Stimulated activated CD8-positive, alpha-beta memory T cell treated with anti-CD3 and anti-CD28 coated beads, Interleukin-15, amount 100 ng/mL, for 4 hours (primary cell): Measurements from ENCODE around the gene CTDSP1.

Source experiments
- DNase-seq, 2 donors: peaks; one replicate each; pipeline ENCODE4 v3.0.0-alpha.2; 2020; ENCODE audit warnings: low read depth in 2 of 2

The CTDSP1 gene

DNA sequence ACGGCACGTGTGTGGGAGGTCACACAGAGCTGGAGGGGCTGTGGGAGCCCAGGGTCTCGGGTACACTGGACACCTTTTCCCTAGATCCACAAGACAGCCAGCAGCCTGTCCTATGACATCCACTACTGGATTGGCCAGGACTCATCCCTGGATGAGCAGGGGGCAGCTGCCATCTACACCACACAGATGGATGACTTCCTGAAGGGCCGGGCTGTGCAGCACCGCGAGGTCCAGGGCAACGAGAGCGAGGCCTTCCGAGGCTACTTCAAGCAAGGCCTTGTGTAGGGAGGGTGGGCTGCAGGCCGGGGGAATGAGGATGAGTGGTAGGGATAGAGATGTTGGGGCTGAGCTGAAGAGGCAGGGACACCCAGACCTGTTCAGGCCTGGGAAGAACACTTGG is 25.9 kb downstream of the CTDSP1 start:
- no peak for DNase-seq

DNA sequence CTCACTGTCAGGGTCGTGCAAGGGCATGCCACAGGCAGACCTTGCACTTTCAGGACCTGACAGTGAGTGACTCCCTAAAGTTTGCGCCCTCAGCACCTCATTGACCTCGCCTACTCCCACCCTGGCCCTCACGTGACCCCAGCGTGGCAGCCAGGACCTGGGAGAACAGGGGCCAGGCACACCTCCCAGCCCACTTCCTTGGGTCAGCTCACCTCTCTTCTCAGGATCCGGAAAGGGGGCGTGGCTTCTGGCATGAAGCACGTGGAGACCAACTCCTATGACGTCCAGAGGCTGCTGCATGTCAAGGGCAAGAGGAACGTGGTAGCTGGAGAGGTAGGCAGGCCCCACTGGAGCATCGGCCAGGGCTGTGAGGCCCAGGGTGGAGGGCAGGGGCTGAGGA is 28.1 kb downstream of the CTDSP1 start:
- DNase-seq, result no peak

DNA sequence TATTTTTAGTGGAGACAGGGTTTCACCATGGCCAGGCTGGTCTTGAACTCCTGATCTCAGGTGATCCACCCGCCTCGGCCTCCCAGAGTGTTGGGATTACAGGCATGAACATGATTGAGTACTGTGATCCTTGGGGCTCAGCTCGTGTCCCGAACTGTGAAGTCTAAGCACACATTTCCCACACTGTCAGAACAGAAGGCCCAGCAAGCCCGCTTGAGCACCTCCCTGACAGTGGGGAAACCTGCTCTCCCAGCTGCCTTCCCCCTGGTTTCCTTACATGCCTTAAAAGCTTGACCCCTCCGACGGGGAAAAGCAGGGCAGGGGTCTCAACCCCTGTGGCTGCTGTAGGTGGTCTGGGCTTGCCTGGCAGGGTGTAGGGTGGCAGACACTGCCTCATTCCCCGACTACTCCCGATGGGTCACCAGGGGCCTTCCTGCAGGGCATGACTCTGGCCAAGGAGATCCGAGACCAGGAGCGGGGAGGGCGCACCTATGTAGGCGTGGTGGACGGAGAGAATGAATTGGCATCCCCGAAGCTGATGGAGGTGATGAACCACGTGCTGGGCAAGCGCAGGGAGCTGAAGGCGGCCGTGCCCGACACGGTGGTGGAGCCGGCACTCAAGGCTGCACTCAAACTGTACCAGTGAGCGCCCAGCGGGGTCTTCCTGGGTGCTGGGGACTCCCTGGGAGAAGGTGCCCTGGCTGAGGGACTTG is 29.3 kb downstream of the CTDSP1 start:
- DNase-seq, result no peak

DNA sequence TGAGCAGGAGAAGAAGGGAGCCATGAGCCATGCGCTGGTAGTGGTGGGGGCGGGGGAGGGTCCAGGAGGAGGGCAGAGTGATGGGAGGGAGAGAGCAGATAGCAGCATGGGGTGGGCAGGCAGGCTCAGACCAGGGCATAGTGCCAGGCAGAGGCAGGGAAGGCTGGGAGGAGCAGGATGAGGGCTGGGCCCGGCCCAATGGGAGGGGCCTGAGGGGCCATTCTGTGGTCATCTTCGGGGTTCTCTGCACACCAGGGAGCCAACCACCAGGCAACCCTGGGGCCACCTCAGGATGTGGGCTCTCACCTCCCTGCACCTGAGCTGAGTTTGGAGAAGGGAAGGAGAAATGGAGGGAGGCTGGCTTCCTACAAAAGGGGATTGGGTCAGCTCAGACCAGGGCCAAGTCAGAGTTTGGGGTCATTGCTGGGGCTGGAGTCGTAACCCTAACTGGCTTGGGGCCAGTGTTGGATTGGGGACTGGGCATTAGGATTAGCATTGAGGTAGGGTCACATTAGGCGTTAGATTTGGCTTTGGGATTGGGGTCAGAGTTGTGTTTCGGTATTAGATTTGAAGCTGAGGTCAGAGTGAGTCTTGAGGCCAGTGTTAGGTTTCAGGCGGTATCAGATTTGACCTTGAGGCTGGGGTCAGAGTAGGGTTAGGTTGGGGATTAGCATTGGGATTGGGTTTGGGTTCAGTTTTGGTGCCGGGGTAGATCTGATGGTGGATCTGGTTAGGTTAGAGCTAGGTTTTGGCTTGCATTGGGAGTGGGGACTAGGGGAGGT is 30.4 kb downstream of the CTDSP1 start:
- no peak for DNase-seq

GRCh38 chr2:218430721-218431120 is 31.1 kb downstream of the CTDSP1 start:
- DNase-seq, result no peak

DNA sequence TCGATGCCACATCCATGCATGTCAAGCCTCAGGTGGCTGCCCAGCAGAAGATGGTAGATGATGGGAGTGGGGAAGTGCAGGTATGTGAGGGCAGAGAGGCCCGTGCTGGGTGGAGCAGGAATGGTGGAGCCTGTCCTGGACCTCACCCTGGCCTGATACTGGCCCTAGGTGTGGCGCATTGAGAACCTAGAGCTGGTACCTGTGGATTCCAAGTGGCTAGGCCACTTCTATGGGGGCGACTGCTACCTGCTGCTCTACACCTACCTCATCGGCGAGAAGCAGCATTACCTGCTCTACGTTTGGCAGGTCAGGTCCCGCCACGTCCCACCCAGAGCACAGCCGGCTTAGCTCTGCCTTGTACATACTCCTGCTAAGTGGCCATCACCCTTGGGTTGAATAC is 32.2 kb downstream of the CTDSP1 start:
- no peak for DNase-seq

DNA sequence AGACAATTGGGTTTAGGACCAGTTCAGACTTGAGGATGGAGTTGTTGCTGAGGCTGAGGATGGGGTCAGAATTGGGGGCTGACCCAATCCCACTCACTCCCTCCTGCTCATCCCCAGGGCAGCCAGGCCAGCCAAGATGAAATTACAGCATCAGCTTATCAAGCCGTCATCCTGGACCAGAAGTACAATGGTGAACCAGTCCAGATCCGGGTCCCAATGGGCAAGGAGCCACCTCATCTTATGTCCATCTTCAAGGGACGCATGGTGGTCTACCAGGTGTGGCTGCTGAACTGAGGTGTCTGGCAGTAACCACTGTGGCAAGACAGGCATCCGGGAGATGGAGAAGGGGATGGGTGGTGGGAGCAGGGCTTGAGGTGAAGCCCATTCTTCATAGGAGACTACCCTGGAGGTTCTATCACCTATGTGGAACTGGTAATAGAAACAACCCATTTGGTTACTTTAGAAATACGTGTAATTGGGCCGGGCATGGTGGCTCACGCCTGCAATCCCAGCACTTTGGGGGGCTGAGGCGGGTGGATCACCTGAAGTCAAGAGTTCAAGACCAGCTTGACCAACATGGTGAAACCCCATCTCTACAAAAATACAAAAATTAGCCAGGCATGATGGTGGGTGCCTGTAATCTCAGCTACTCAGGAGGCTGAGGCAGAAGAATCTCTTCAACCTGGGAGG is 33.2 kb downstream of the CTDSP1 start:
- DNase-seq, result no peak

- DNase-seq, result no peak
Observed at GRCh38 chr2:218434456-218434855, 34.8 kb downstream of the CTDSP1 start.

DNA sequence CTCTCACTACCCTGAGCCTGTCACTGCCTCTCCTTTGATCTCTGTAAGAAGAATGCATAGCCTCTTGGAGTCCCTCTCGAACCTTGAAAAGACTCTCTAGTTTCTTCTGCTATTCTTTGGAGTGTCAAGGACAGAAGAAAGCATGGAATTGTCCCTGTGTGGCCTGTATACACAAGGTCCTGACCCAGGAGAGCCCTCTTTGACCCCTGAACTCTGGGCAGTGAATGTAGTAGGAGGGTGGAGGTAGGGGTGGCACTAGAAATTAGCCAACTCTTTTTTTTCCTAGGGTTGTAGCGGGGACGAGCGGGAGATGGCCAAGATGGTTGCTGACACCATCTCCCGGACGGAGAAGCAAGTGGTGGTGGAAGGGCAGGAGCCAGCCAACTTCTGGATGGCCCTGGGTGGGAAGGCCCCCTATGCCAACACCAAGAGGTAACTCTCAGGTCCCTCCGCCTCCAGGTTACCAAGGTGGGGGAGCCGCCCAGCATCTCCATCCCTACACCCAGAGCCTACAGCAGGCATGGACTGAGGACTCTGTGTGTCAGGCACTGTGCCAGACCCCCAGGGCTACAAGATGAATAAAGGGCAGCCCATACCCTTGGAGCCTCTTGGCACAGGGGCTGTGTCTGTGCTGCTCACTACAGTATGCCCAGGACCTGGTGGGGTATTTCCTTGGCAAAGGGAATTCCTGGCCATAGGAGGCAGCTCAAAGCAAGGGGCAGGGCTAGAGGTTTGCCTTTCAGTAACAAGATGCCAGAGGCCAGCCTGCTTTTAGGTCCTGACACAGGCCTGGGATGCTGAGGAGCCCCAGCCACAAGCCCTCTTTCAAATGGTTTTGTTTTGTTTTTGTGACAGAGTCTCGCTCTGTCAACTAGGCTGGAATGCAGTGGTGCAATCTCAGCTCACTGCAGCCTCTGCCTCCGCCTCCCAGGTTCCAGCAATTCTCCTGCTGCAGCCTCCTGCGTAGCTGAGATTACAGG is 35.6 kb downstream of the CTDSP1 start:
- DNase-seq, result no peak

DNA sequence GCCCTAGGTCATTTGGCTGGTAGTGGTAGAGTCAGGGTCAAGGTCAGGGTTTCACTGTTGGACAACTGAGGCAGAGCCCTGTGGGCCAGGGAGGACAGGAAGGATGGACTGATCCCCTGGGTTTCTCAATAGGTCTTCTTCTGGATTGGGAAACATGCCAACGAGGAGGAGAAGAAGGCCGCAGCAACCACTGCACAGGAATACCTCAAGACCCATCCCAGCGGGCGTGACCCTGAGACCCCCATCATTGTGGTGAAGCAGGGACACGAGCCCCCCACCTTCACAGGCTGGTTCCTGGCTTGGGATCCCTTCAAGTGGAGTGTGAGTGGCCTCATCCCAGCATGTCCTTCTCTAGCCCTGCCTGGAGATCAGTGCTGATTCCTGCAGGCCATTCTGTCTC is 37.3 kb downstream of the CTDSP1 start:
- no peak for DNase-seq

DNA sequence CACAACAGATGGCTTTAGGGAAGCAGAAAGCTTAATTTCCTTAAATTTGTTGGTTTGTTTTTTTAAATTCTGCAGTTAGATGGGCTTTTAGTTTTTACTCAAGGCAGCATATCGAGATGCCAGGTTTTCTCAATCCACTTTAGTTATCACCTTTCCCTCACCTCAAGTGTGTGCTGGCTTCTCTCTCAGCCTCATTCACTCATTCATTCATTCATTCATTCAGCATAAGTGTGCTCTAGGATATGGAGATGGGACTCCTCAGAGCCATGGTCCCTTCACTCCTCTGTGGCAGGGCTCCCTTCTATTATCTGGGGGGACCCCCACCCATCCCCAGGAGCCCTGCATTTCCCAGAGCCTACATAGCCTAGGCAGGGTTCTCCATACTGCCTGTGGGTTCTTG is 38.3 kb downstream of the CTDSP1 start:
- DNase-seq, result no peak

- no peak for DNase-seq
Observed at GRCh38 chr2:218438596-218438995, 38.9 kb downstream of the CTDSP1 start.

DNA sequence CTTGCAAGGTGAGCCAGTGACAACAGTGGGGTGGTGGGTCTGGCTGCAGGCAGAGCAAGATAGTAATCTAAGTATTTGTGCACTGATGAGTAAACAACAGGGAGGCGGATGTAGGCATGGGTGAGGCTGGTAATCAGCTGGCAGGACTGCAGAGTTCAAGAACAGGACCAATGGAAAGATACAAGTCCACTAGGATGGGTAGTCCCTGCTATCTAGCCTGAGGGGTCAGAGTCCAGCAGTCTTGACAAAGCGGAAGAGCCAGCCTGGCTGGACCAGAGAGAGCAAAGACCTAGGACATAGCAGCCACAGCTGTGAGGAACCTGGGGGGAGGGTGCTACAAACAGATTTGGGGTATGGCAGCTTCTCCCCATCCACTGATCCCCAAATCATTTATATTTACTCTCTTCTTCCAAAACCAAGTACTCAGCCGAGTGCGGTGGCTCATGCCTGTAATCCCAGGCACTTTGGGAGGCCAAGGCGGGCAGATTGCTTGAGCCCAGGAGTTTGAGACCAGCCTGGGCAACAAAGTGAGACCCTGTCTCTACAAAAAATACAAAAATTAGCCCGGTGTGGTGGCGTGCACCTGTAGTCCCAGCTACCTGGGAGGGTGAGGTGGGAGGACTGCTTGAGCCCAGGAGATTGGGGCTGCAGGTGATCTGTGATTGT is 45.2 kb downstream of the CTDSP1 start:
- DNase-seq, result no peak

GRCh38 chr2:218445602-218446001 is 45.9 kb downstream of the CTDSP1 start:
- DNase-seq, result no peak

GRCh38 chr2:218446547-218446946 is 46.9 kb downstream of the CTDSP1 start:
- DNase-seq, result no peak

GRCh38 chr2:218447072-218447471 is 47.4 kb downstream of the CTDSP1 start:
- no peak for DNase-seq

- DNase-seq, result no peak
Observed at GRCh38 chr2:218448934-218449333, 49.3 kb downstream of the CTDSP1 start.

DNA sequence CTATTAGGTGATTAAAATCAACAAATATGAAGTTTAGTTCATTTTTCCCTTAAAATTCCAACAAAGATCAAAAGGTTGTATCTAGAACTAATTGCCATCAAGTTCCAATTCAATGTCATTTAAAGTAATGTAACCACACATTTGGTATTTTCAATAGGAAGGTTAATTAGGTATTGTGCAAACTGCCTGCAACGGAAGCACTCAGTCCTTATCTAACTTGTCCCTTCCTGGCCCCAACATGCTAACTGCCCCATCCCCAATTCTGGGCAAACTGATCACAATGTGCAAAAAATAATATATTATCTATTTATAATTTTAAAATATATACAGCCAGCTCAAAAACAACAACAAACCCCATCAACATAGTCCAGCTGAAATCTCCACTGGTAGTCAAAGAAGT is 52.4 kb downstream of the CTDSP1 start:
- no peak for DNase-seq
